H9 (cell line): Measurements from ENCODE around the gene ADRA2A. TPM values are rescaled to one million over a fixed set of nuclear protein-coding genes. Genes with fewer than 3 reads are reported as not detected.

Experiments
- DNase-seq: peaks from one replicate; pipeline ENCODE4 v3.0.0-alpha.2; 2017
- H2AFZ ChIP-seq: one replicate; pipeline ENCODE4 v1.6.1; 2013; ENCODE audit warnings: mild to moderate bottlenecking, low read length, control low read depth, moderate library complexity
- H2AK5ac ChIP-seq: 2 replicates; pipeline ENCODE4 v1.6.1; 2013; ENCODE audit warnings: low read length, control low read depth, mixed read lengths; ENCODE audit not compliant: insufficient read length
- H2BK120ac ChIP-seq: one replicate; pipeline ENCODE4 v1.6.1; 2013; ENCODE audit warnings: low read depth, mild to moderate bottlenecking, low read length, control low read depth, inconsistent platforms; ENCODE audit not compliant: poor library complexity, severe bottlenecking
- H2BK12ac ChIP-seq: 2 replicates; pipeline ENCODE4 v1.6.1; 2013; ENCODE audit warnings: low read length, control low read depth, mixed read lengths, low read depth; ENCODE audit not compliant: insufficient read length
- H2BK15ac ChIP-seq: 2 replicates; pipeline ENCODE4 v1.6.1; 2013; ENCODE audit warnings: low read depth, low read length, control low read depth
- H2BK20ac ChIP-seq: one replicate; pipeline ENCODE4 v1.6.1; 2013; ENCODE audit warnings: low read depth, mild to moderate bottlenecking, low read length, control low read depth, inconsistent platforms; ENCODE audit not compliant: poor library complexity, severe bottlenecking
- H2BK5ac ChIP-seq: 2 replicates; pipeline ENCODE4 v1.6.1; 2013; ENCODE audit warnings: low read length, control low read depth, mixed read lengths; ENCODE audit not compliant: insufficient read length
- H3K14ac ChIP-seq: 2 replicates; pipeline ENCODE4 v1.6.1; 2013; ENCODE audit warnings: low read length, control low read depth; ENCODE audit not compliant: insufficient read depth
- H3K18ac ChIP-seq: 2 replicates; pipeline ENCODE4 v1.6.1; 2013; ENCODE audit warnings: low read depth, mild to moderate bottlenecking, mixed read lengths, low read length, control low read depth; ENCODE audit not compliant: insufficient read length
- H3K23ac ChIP-seq: 2 replicates; pipeline ENCODE4 v1.6.1; 2013; ENCODE audit warnings: low read length, control low read depth, mixed read lengths, low read depth; ENCODE audit not compliant: insufficient read length
- H3K23me2 ChIP-seq: 2 replicates; pipeline ENCODE4 v1.6.1; 2013; ENCODE audit warnings: low read depth, mild to moderate bottlenecking, mixed read lengths, low read length, control low read depth; ENCODE audit not compliant: insufficient read length, poor library complexity, severe bottlenecking
- H3K27ac ChIP-seq: 2 replicates; pipeline ENCODE4 v1.5.1; 2013; ENCODE audit warnings: low read length, control low read depth, mixed read lengths, low read depth; ENCODE audit not compliant: insufficient read length
- H3K27me3 ChIP-seq: 2 replicates; pipeline ENCODE4 v1.6.1; 2013; ENCODE audit warnings: low read length, control low read depth, inconsistent platforms; ENCODE audit not compliant: insufficient read depth
- H3K4ac ChIP-seq: 2 replicates; pipeline ENCODE4 v1.6.1; 2013; ENCODE audit warnings: low read depth, mild to moderate bottlenecking, control low read depth, inconsistent platforms, low read length, moderate library complexity
- H3K4me1 ChIP-seq: 2 replicates; pipeline ENCODE4 v1.6.1; 2013; ENCODE audit warnings: low read length, control low read depth, inconsistent platforms; ENCODE audit not compliant: insufficient read depth
- H3K4me2 ChIP-seq: 2 replicates; pipeline ENCODE4 v1.6.1; 2013; ENCODE audit warnings: low read length, control low read depth, mixed read lengths; ENCODE audit not compliant: insufficient read length, insufficient read depth
- H3K56ac ChIP-seq: 2 replicates; pipeline ENCODE4 v1.6.1; 2013; ENCODE audit warnings: low read depth, mild to moderate bottlenecking, mixed read lengths, low read length, control low read depth; ENCODE audit not compliant: insufficient read length
- H3K79me1 ChIP-seq: 2 replicates; pipeline ENCODE4 v1.6.1; 2013; ENCODE audit warnings: low read depth, mild to moderate bottlenecking, moderate library complexity, low read length, control low read depth, inconsistent platforms; ENCODE audit not compliant: insufficient read depth, poor library complexity, severe bottlenecking
- H3K79me2 ChIP-seq: 2 replicates; pipeline ENCODE4 v1.6.1; 2013; ENCODE audit warnings: low read length, control low read depth, inconsistent platforms; ENCODE audit not compliant: insufficient read depth
- H3K9ac ChIP-seq: 2 replicates; pipeline ENCODE4 v1.6.1; 2013; ENCODE audit warnings: low read length, control low read depth, mixed read lengths; ENCODE audit not compliant: insufficient read length; ENCODE audit errors: extremely low read depth
- H3K9me3 ChIP-seq: one replicate; pipeline ENCODE4 v1.6.1; 2013; ENCODE audit warnings: low read depth, low read length, inconsistent platforms; ENCODE audit not compliant: control insufficient read depth
- H3T11ph ChIP-seq: one replicate; pipeline ENCODE4 v1.6.1; 2013; ENCODE audit warnings: mild to moderate bottlenecking, low read length, control low read depth, inconsistent platforms
- H4K20me1 ChIP-seq: one replicate; pipeline ENCODE4 v1.6.1; 2013; ENCODE audit not compliant: control insufficient read depth, insufficient read length, insufficient read depth
- H4K5ac ChIP-seq: 2 replicates; pipeline ENCODE4 v1.6.1; 2013; ENCODE audit warnings: low read depth, mild to moderate bottlenecking, mixed read lengths, low read length, control low read depth; ENCODE audit not compliant: insufficient read length
- H4K8ac ChIP-seq: replicated peaks from 2 replicates; pipeline ENCODE4 v1.6.1; 2013; ENCODE audit warnings: low read length, control low read depth, mixed read lengths, low read depth; ENCODE audit not compliant: insufficient read length
- H4K91ac ChIP-seq: 2 replicates; pipeline ENCODE4 v1.6.1; 2013; ENCODE audit warnings: low read depth, mild to moderate bottlenecking, moderate library complexity, mixed read lengths, low read length, control low read depth; ENCODE audit not compliant: insufficient read length
- H3K27ac Mint-ChIP-seq, 3 experiments: 2 replicates in 2 of 3; 3 replicates in 1 of 3; pipeline ENCODE4 v1.8.0; 2020 to 2021; ENCODE audit warnings: mixed read lengths in 3 of 3, mild to moderate bottlenecking in 1 of 3, moderate library complexity in 1 of 3
- H3K27me3 Mint-ChIP-seq: 2 replicates; pipeline ENCODE4 v1.8.0; 2021; ENCODE audit warnings: low read depth, mild to moderate bottlenecking, moderate library complexity, mixed read lengths
- H3K36me3 Mint-ChIP-seq, 3 experiments: 2 replicates in 2 of 3; 3 replicates in 1 of 3; pipeline ENCODE4 v1.8.0; 2020 to 2021; ENCODE audit warnings: low read depth in 3 of 3, mixed read lengths in 3 of 3; ENCODE audit not compliant: insufficient read depth in 1 of 3
- H3K4me1 Mint-ChIP-seq, 2 experiments: 2 replicates each; pipeline ENCODE4 v1.8.0; 2020; ENCODE audit warnings: mixed read lengths in 2 of 2
- H3K4me3 Mint-ChIP-seq, 2 experiments: 2 replicates in 1 of 2; 3 replicates in 1 of 2; pipeline ENCODE4 v1.8.0; 2020 to 2021; ENCODE audit warnings: mild to moderate bottlenecking in 2 of 2, mixed read lengths in 2 of 2, moderate library complexity in 1 of 2
- H3K9me3 Mint-ChIP-seq, 2 experiments: 2 replicates in 1 of 2; 3 replicates in 1 of 2; pipeline ENCODE4 v1.8.0; 2020; ENCODE audit warnings: mild to moderate bottlenecking in 2 of 2, mixed read lengths in 2 of 2, moderate library complexity in 1 of 2
- CTCF ChIP-seq: fragments of 200-600 bp; sonication (generic); conservative IDR thresholded peaks from 3 replicates; pipeline ENCODE4 v1.8.0; 2021; ENCODE audit warnings: antibody characterized with exemption, mild to moderate bottlenecking
- WGBS: extraction: QIAGEN DNeasy Blood & Tissue Kit; methylation state at CpG from one replicate; pipeline ENCODE4 v1.1.7; 2013; ENCODE audit warnings: missing lambda C conversion rate, low lambda C conversion rate, mixed read lengths; ENCODE audit not compliant: insufficient read length; ENCODE audit errors: extremely low coverage; 5-methylcytosine and 5-hydroxymethylcytosine counted together
- total RNA-seq: library from RNA; stranded (reverse); gene quantifications from 2 replicates; pipeline ENCODE4 v1.2.1, GENCODE V29; 2021

The ADRA2A gene
- total RNA-seq, 1 experiment from 2014 or later = 1.4 TPM

- no CpG with 5 or more reads among the region's 7 CpGs for WGBS
- TF ChIP-seq CTCF = no peak
These were observed 26.5 kb downstream of the ADRA2A start for GRCh38 chr10:111103196-111103840.

More at GRCh38 chr10:111103196-111103840, 26.5 kb downstream of the ADRA2A start:
- H2BK5ac ChIP-seq = no peak overlapping the region
- Mint-ChIP-seq H3K27ac (no peak overlapping the region), H3K4me1 (peaks cover 5% of the 10 kb centered on the region in 2 experiments), H3K9me3 (no peaks in the 10 kb centered on the region; a peak in 1 of 5 replicates), H3K36me3 (no peaks in the 10 kb centered on the region; a peak in 1 of 7 replicates), H3K4me3 (no peak overlapping the region), H3K27me3 (peaks cover 5% of the 10 kb centered on the region)
- no peak overlapping the region for H3T11ph ChIP-seq
- no peak overlapping the region for H2AFZ ChIP-seq
- no peak overlapping the region for H4K5ac ChIP-seq
- no peak overlapping the region for H4K8ac ChIP-seq
- no peak overlapping the region for H3K27ac ChIP-seq
- H2BK12ac ChIP-seq = no peak overlapping the region
- H3K4me2 ChIP-seq = no peak overlapping the region
- H3K14ac ChIP-seq = no peak overlapping the region
- no peak overlapping the region for H3K18ac ChIP-seq
- no peak overlapping the region for H3K56ac ChIP-seq
- no peaks in the 10 kb centered on the region for H3K4me1 ChIP-seq
- no peaks in the 10 kb centered on the region for H3K23me2 ChIP-seq
- H4K20me1 ChIP-seq = no peaks in the 10 kb centered on the region
- H3K23ac ChIP-seq = no peak overlapping the region
- H3K9me3 ChIP-seq = no peaks in the 10 kb centered on the region
- no peak overlapping the region for H4K91ac ChIP-seq
- no peaks in the 10 kb centered on the region for H3K79me1 ChIP-seq
- no peak overlapping the region for H2BK120ac ChIP-seq
- H2AK5ac ChIP-seq = no peak overlapping the region
- no peak overlapping the region for H3K9ac ChIP-seq
- no peaks in the 10 kb centered on the region for H3K27me3 ChIP-seq
- no peak for DNase-seq
- no peak overlapping the region for H3K4ac ChIP-seq
- H3K79me2 ChIP-seq = no peaks in the 10 kb centered on the region
- H2BK20ac ChIP-seq = no peak overlapping the region
- H2BK15ac ChIP-seq = no peak overlapping the region
